Karpas-422 (cell line): ENCODE data around the gene SEMA3C. TPM values are rescaled to one million over a fixed set of nuclear protein-coding genes. Genes with fewer than 3 reads are reported as not detected.

Experiments
- DNase-seq: peaks from one replicate; pipeline ENCODE4 v3.0.0-alpha.2; 2015
- H2AFZ ChIP-seq: fragments of 200-600 bp; sonication (generic); 2 replicates; pipeline ENCODE4 v1.6.1; 2014; ENCODE audit warnings: antibody characterized with exemption, low read length, mixed read lengths
- H3K27ac ChIP-seq: fragments of 200-600 bp; sonication (generic); 2 replicates; pipeline ENCODE4 v1.5.1; 2014; ENCODE audit warnings: mild to moderate bottlenecking, low read length, moderate library complexity
- H3K27me3 ChIP-seq: fragments of 200-600 bp; sonication (generic); 2 replicates; pipeline ENCODE4 v1.6.1; 2014; ENCODE audit warnings: low read length, mixed read lengths
- H3K36me3 ChIP-seq: fragments of 200-600 bp; sonication (generic); 2 replicates; pipeline ENCODE4 v1.6.1; 2014; ENCODE audit warnings: low read length, mixed read lengths; ENCODE audit not compliant: insufficient read depth
- H3K4me1 ChIP-seq: fragments of 200-600 bp; sonication (generic); 2 replicates; pipeline ENCODE4 v1.6.1; 2014; ENCODE audit warnings: mild to moderate bottlenecking, low read length, mixed read lengths
- H3K4me2 ChIP-seq: fragments of 200-600 bp; sonication (generic); 2 replicates; pipeline ENCODE4 v1.6.1; 2014; ENCODE audit warnings: low read length, low read depth, mild to moderate bottlenecking; ENCODE audit not compliant: poor library complexity, severe bottlenecking
- H3K4me3 ChIP-seq: fragments of 200-600 bp; sonication (generic); 2 replicates; pipeline ENCODE4 v1.5.1; 2014; ENCODE audit warnings: mild to moderate bottlenecking, antibody characterized with exemption, low read length, mixed read lengths
- H3K79me2 ChIP-seq: fragments of 200-600 bp; sonication (generic); 2 replicates; pipeline ENCODE4 v1.6.1; 2014; ENCODE audit warnings: mild to moderate bottlenecking, low read length, mixed read lengths
- H3K9ac ChIP-seq: fragments of 200-600 bp; sonication (generic); 2 replicates; pipeline ENCODE4 v1.6.0; 2014; ENCODE audit warnings: low read length
- H3K9me2 ChIP-seq: fragments of 200-600 bp; sonication (generic), shearing (Covaris generic); replicated peaks from 2 replicates; pipeline ENCODE4 v1.6.0; 2014; ENCODE audit warnings: mild to moderate bottlenecking, low read length, moderate library complexity; ENCODE audit not compliant: insufficient read depth
- H3K9me3 ChIP-seq: fragments of 300-700, 200-600 bp; sonication (generic); 2 replicates; pipeline ENCODE4 v1.6.1; 2014; ENCODE audit warnings: low read length, mixed read lengths
- H4K20me1 ChIP-seq: fragments of 200-600 bp; sonication (generic); 2 replicates; pipeline ENCODE4 v1.6.1; 2014; ENCODE audit warnings: mild to moderate bottlenecking, antibody characterized with exemption, low read length, low read depth; ENCODE audit not compliant: insufficient read depth
- total RNA-seq: library from RNA; depleted of rRNA; stranded (reverse); fragments of >200 nt; shearing (Covaris generic); gene quantifications from 2 replicates; pipeline ENCODE4 v1.2.3, GENCODE V29; 2014; ENCODE audit warnings: low replicate concordance

SEMA3C gene
- total RNA-seq, 1 experiment from 2014 or later = not detected

DNA sequence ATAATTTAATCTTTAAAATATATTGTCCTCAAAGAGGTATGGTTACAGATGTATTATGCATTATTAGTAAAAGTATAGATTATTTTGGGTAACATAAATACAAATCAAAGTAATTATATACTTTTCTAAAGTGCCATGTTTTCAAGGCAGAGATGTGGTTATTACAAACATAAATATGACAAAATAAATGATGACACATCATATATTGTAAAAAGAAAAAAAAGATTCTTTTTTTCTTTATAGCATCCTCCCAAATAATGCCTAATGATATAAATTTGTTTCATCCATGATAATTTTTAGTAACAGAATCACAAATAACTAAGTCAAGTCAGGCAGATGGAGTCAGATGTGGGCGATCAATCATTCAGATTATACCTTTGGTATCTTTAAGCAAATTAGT, 29.3 kb downstream of the SEMA3C start:
- H3K9me2 ChIP-seq = no peaks in the 10 kb centered on the region
- no peak overlapping the region for H3K4me3 ChIP-seq
- no peaks in the 10 kb centered on the region for H3K4me1 ChIP-seq
- no peaks in the 10 kb centered on the region for H3K79me2 ChIP-seq
- no peak overlapping the region for H3K27ac ChIP-seq
- H3K9me3 ChIP-seq = peaks cover 4% of the 10 kb centered on the region
- no peaks in the 10 kb centered on the region for H3K36me3 ChIP-seq
- no peak overlapping the region for H3K4me2 ChIP-seq
- no peak for DNase-seq
- H2AFZ ChIP-seq = no peak overlapping the region
- no peaks in the 10 kb centered on the region for H3K27me3 ChIP-seq
- H4K20me1 ChIP-seq = no peaks in the 10 kb centered on the region
- H3K9ac ChIP-seq = no peak overlapping the region

DNA sequence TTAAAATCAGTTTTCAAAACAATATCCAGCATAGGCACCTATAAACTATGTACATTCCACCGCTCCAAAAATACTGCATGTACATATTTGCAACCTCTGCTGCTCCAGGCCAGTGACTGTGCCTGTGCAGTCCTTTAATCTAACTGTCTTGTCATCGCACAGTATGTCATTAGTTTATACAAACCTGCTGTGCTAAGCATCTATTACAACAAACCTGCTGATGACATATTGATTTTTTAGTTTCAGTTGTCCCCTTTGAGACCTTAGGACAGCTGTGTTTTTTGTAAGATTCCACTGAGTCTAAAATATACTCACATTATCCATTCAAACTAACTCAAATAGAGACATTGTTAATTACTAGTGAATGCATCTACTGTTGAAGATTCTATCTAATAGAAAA, 33.1 kb downstream of the SEMA3C start:
- no peaks in the 10 kb centered on the region for H3K9me2 ChIP-seq
- H3K4me2 ChIP-seq = no peak overlapping the region
- no peaks in the 10 kb centered on the region for H3K27me3 ChIP-seq
- no peak overlapping the region for H3K9ac ChIP-seq
- no peak overlapping the region for H3K27ac ChIP-seq
- H3K9me3 ChIP-seq = peaks cover 6% of the 10 kb centered on the region; the same call in 1 of the 2 replicates
- no peak overlapping the region for H2AFZ ChIP-seq
- no peaks in the 10 kb centered on the region for H3K79me2 ChIP-seq
- H4K20me1 ChIP-seq = no peaks in the 10 kb centered on the region
- H3K4me1 ChIP-seq = no peaks in the 10 kb centered on the region
- no peak for DNase-seq
- H3K36me3 ChIP-seq = no peaks in the 10 kb centered on the region
- H3K4me3 ChIP-seq = no peak overlapping the region

DNA sequence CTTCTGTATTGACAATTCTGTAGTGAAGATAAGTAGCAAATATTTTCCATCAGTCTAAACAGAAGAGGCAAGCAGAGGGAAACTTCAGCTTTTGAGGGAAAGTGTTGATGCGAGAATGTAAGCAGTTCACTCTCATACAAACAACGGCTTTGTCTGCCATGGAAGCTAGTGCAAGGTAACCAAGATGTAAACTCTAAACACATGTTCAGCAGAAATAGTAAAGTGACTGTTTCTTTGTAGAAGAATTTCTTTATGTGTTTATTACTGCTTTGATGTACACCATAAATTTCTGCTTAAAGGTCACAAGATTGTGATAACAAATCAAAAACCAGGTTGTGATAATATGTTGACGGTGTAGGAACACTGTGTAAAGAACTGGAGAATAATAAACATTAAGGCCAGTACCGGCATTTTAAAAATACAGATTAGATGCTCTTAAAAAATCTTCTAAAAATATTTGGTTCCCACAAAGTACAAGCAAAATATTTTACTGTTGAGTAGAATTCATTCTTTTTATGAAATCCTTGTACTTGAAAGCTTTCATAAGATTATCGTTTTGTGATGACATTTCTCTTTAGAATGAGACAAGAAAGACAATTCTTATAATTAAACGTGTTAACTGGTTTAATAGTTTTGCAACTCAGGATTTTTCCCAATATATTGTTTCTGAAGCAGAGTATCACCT, 34.2 kb downstream of the SEMA3C start:
- no peaks in the 10 kb centered on the region for H3K4me1 ChIP-seq
- no peak overlapping the region for H3K4me3 ChIP-seq
- no peak overlapping the region for H3K9ac ChIP-seq
- H3K9me3 ChIP-seq = peaks cover 6% of the 10 kb centered on the region; the same call in 1 of the 2 replicates
- H3K27me3 ChIP-seq = no peaks in the 10 kb centered on the region
- no peaks in the 10 kb centered on the region for H3K9me2 ChIP-seq
- H3K4me2 ChIP-seq = no peak overlapping the region
- H3K27ac ChIP-seq = no peak overlapping the region
- no peak overlapping the region for H2AFZ ChIP-seq
- H4K20me1 ChIP-seq = no peaks in the 10 kb centered on the region
- H3K36me3 ChIP-seq = no peaks in the 10 kb centered on the region
- no peaks in the 10 kb centered on the region for H3K79me2 ChIP-seq
- DNase-seq = no peak

DNA sequence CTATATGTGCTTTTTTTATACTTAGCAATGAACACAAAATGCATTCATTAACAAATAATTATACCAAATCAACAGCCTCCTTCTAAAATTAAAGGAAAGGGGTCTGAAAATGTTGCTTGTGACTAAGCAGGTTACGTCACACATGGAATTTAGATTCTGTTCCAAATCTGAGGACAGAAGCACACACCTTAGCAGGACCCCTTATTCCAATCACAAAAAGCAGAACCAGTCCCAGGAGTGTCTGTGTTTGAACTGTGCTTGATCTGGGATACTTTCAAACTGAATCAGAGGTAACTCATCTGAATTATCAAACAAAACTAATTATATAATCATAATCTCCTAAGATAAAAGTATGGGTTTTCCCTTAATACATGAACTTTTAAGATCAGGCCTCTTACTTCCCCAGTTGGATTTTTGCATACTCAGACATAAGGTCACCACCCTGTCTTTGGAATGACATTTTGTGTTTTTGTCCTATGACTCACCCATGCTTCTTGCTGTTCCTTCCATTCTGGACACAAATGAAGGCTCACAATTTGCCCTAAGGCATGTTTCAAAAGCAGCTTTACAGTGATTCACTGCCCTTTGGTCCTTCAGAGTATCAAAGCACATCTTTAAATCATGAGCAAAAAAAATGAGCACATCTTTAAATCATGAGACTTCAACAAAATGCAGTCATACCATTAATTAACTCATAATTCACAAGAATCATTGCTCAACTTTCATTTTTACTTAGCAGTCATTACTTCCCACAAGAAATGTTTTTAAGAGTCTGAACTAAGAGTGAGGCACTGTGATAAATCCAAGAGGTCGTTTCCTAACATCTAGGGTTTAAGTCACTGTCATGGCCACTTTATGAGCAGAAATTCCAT, 35.5 kb downstream of the SEMA3C start:
- Histone ChIP-seq H3K36me3 (no peaks in the 10 kb centered on the region), H3K4me3 (no peak overlapping the region), H2AFZ (no peak overlapping the region), H4K20me1 (no peaks in the 10 kb centered on the region), H3K4me2 (no peak overlapping the region), H3K27ac (no peak overlapping the region), H3K27me3 (no peaks in the 10 kb centered on the region), H3K9me2 (no peaks in the 10 kb centered on the region), H3K79me2 (no peaks in the 10 kb centered on the region), H3K4me1 (no peaks in the 10 kb centered on the region), H3K9ac (no peak overlapping the region), H3K9me3 (peaks cover 6% of the 10 kb centered on the region; the same call in 1 of the 2 replicates)
- DNase-seq = no peak

DNA sequence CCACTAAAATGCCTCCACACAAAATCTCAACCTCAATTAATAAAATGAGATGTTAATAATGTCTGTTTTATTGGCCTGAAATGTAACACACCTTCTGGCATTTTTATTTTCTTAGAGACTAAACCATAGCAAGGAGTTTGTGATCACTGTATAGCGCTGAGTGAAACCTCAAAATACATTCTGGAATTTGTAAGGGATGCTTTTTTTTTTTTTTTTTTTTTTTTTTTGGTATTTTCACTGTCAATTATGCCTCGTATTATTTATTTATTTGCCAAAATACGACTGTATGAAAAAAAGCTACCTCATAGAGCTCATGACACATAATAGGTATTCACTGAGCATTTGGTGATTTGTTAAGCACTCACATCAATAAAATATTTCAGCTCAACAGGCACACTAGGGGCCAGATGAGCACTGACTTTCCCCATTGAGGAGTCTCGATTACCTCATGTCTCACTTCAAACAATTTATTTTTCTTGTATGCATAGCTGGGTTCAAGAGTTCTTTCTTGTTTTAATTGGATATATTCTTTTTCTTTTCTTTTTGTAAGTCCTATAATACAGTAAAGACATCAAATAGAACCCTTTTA, 36.5 kb downstream of the SEMA3C start:
- H3K27me3 ChIP-seq = no peaks in the 10 kb centered on the region
- no peak overlapping the region for H2AFZ ChIP-seq
- H3K9me2 ChIP-seq = no peaks in the 10 kb centered on the region
- DNase-seq = no peak
- no peaks in the 10 kb centered on the region for H3K36me3 ChIP-seq
- peaks cover 6% of the 10 kb centered on the region; the same call in 1 of the 2 replicates for H3K9me3 ChIP-seq
- no peak overlapping the region for H3K4me3 ChIP-seq
- H4K20me1 ChIP-seq = no peaks in the 10 kb centered on the region
- H3K4me1 ChIP-seq = no peaks in the 10 kb centered on the region
- H3K4me2 ChIP-seq = no peak overlapping the region
- H3K27ac ChIP-seq = no peak overlapping the region
- H3K79me2 ChIP-seq = no peaks in the 10 kb centered on the region
- H3K9ac ChIP-seq = no peak overlapping the region

DNA sequence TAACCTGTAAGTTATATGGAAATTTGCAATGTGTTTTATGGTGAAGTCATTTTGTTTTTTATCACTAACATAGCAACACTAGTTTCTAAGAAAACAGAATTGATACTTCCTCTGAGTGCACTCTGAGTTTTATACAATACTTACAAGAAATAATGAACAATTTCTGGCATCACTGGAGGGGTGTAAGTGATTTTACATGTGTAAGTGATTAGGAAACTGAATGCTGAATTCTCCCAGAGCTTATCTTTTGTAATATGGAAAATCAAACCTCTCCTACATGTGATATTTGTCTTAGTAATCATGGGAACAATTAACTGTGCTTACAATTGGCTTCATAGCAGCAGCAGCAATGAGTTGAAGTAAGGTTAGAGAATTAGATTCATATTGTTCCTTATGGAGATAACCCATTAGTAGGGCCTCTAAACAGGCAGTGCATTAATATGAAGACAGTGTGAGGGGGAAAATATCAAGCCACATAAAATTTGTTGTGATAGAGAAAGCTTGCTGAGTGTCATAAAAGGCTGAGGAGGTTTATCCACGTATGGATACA, 37.4 kb downstream of the SEMA3C start:
- no peak overlapping the region for H3K9ac ChIP-seq
- H3K27ac ChIP-seq = no peak overlapping the region
- no peaks in the 10 kb centered on the region for H4K20me1 ChIP-seq
- no peak for DNase-seq
- H3K4me3 ChIP-seq = no peak overlapping the region
- no peak overlapping the region for H3K4me2 ChIP-seq
- H3K9me3 ChIP-seq = peaks cover 6% of the 10 kb centered on the region; the same call in 1 of the 2 replicates
- no peak overlapping the region for H2AFZ ChIP-seq
- H3K9me2 ChIP-seq = no peaks in the 10 kb centered on the region
- no peaks in the 10 kb centered on the region for H3K4me1 ChIP-seq
- no peaks in the 10 kb centered on the region for H3K79me2 ChIP-seq
- no peaks in the 10 kb centered on the region for H3K27me3 ChIP-seq
- no peaks in the 10 kb centered on the region for H3K36me3 ChIP-seq

DNA sequence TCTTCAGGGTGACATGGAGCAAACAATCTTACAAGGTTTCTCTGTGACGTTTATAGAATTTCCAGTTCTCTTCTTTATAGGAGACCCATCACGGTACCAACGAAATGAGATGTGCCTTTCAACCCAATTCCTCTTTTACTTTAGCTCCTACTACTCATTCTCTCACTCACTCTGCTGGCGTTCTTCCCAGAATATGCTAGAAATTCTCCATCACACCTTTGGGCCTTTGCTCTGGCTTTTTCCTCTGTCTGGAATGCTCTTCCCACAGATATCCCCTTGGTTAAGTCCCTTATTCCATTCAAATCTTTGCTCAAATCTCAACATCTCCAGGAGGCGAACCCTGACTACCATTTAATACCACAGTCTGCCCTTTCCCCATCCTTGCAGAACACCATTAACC, 39.0 kb downstream of the SEMA3C start:
- H3K4me2 ChIP-seq = no peak overlapping the region
- H4K20me1 ChIP-seq = no peaks in the 10 kb centered on the region
- H3K9me3 ChIP-seq = peaks cover 12% of the 10 kb centered on the region
- H3K27me3 ChIP-seq = no peaks in the 10 kb centered on the region
- no peaks in the 10 kb centered on the region for H3K4me1 ChIP-seq
- no peaks in the 10 kb centered on the region for H3K9me2 ChIP-seq
- H3K9ac ChIP-seq = no peak overlapping the region
- H2AFZ ChIP-seq = no peak overlapping the region
- no peaks in the 10 kb centered on the region for H3K36me3 ChIP-seq
- no peak overlapping the region for H3K4me3 ChIP-seq
- DNase-seq = no peak
- no peaks in the 10 kb centered on the region for H3K79me2 ChIP-seq
- H3K27ac ChIP-seq = no peak overlapping the region

DNA sequence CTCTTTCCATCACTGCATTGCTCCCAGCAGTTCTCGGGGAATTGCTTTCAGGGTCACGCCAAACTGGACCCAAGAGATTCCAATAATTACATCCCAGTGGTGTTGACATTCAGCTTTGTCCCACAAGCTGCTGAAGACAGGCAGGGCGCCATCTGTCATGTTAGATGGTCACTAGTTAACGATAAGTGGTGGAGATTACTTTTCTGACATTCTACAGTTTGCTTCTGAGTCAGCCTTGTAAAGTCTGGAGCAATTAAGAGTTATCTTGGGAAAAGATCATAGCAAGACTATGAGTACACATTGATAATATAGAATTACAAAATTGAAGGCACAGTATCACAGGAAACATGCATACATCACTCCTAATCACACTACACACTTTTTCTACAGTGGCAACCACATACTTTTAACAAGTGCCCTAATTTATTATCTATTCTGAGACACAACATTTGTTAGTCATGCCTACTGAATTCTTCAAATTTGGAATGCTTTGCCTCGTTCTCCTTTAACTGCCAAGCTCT, 41.9 kb downstream of the SEMA3C start:
- Histone ChIP-seq H3K4me2 (no peak overlapping the region), H4K20me1 (no peaks in the 10 kb centered on the region), H2AFZ (no peak overlapping the region), H3K4me3 (no peak overlapping the region), H3K79me2 (no peaks in the 10 kb centered on the region), H3K36me3 (no peaks in the 10 kb centered on the region), H3K27me3 (no peaks in the 10 kb centered on the region), H3K9me2 (no peaks in the 10 kb centered on the region), H3K9me3 (peaks cover 11% of the 10 kb centered on the region), H3K9ac (no peak overlapping the region), H3K27ac (no peak overlapping the region), H3K4me1 (no peaks in the 10 kb centered on the region)
- DNase-seq = no peak
